NB4 (cell line): ENCODE measurements around the gene NTNG1.

ENCODE experiments used
- CTCF ChIP-seq: IDR thresholded peaks from one replicate; pipeline ENCODE4 v1.5.1; 2012; ENCODE audit warnings: low read depth, low read length
- MAX ChIP-seq: IDR thresholded peaks from 2 replicates; pipeline ENCODE4 v1.6.1; 2011; ENCODE audit warnings: low read depth, low read length
- MYC ChIP-seq: IDR thresholded peaks from 2 replicates; pipeline ENCODE4 v1.6.1; 2011; ENCODE audit warnings: low read depth, low read length
- POLR2A ChIP-seq: IDR thresholded peaks from 2 replicates; pipeline ENCODE4 v1.6.1; 2011; ENCODE audit warnings: mild to moderate bottlenecking; ENCODE audit not compliant: insufficient read length; ENCODE audit errors: extremely low read depth

- no peak for TF ChIP-seq CTCF
- no peak for TF ChIP-seq POLR2A
- no peak for TF ChIP-seq MAX
- TF ChIP-seq MYC: no peak
Measured at GRCh38 chr1:107147843-107148242, 7.0 kb downstream of the NTNG1 start.
